C4-2B (cell line): ENCODE measurements around the gene MIS12.

Experiments
- H3K27ac ChIP-seq: fragments of 450-650 bp; 2 replicates; pipeline ENCODE4 v1.5.1; 2017
- CTCF ChIP-seq: fragments of 450-650 bp; conservative IDR thresholded peaks from 2 replicates; pipeline ENCODE4 v1.5.1; 2017; ENCODE audit warnings: mild to moderate bottlenecking
- ZFX ChIP-seq: fragments of 450-650 bp; IDR thresholded peaks from 2 replicates; pipeline ENCODE4 v1.6.1; 2017

Gene MIS12

GRCh38 chr17:5446786-5447185 lies 39.6 kb upstream of the MIS12 start:
- TF ChIP-seq CTCF (no peak), ZFX (no peak)
- no peak overlapping the region for H3K27ac ChIP-seq

- no peak for TF ChIP-seq CTCF
- TF ChIP-seq ZFX = no peak
- H3K27ac ChIP-seq = no peak overlapping the region
These were observed 21.5 kb upstream of the MIS12 start for GRCh38 chr17:5464717-5465507.

- no peak for TF ChIP-seq ZFX
- no peak for TF ChIP-seq CTCF
- H3K27ac ChIP-seq = no peak overlapping the region
These were observed 20.1 kb upstream of the MIS12 start for GRCh38 chr17:5466295-5466694.

- no peak for TF ChIP-seq CTCF
- TF ChIP-seq ZFX = no peak
- peak overlapping the region; percentile 81 for H3K27ac ChIP-seq
These were observed 18.9 kb upstream of the MIS12 start for GRCh38 chr17:5467416-5467815.

GRCh38 chr17:5468075-5468473 lies 18.3 kb upstream of the MIS12 start:
- peak overlapping the region; percentile 81 for H3K27ac ChIP-seq
- TF ChIP-seq ZFX = no peak
- TF ChIP-seq CTCF = no peak

GRCh38 chr17:5472511-5472910 lies 13.9 kb upstream of the MIS12 start:
- TF ChIP-seq ZFX = no peak
- TF ChIP-seq CTCF = no peak
- no peak overlapping the region for H3K27ac ChIP-seq

- no peak overlapping the region for H3K27ac ChIP-seq
- TF ChIP-seq CTCF (no peak), ZFX (no peak)
These were observed 12.5 kb upstream of the MIS12 start for GRCh38 chr17:5473906-5474305.
